Measurements from ENCODE around the gene PUSL1. TPM values are rescaled to one million over a fixed set of nuclear protein-coding genes. Genes with fewer than 3 reads are reported as not detected.
A peak's percentile ranks its signal among the peaks of the same experiment; 100 is the strongest.

PUSL1 gene
- total and polyA plus RNA-seq, 2 donors (not counting 3 experiments of a cell fraction or from before 2014, with no cell fraction given) = 18.8 to 27.3 TPM

- ChIA-PET POLR2A (interaction anchor here (0.7 kb wide), 1 partner anchor 11 kb away, joined by 3 read pairs; no protein-coding TSS in a partner anchor), CTCF (interaction anchor here (0.7 to 1.2 kb wide), 3 partner anchors 17 to 21 kb away, joined by 3 to 9 read pairs (median 3); partner anchors contain the start of gene AURKAIP1)
- Histone ChIP-seq H3K4me3 (replicated peaks in 1 of 3; ENCODE audit: insufficient read depth in 1 of 3, low read depth in 1 of 3, low read length in 3 of 3) (no peak overlapping the region), H3K4me1 (ENCODE audit: control insufficient read depth, extremely low read depth, insufficient read depth, low read length) (no peaks in the 10 kb centered on the region), H4K20me1 (replicated peaks; ENCODE audit: control insufficient read depth, extremely low read depth, insufficient read depth, low read length) (no peaks in the 10 kb centered on the region), H3K4me2 (ENCODE audit: insufficient read depth, low read length) (no peak overlapping the region), H3K27ac (ENCODE audit: insufficient read depth, low read depth, low read length) (no peak overlapping the region), H2AFZ (ENCODE audit: low read depth, low read length) (no peak overlapping the region), H3K79me2 (ENCODE audit: control insufficient read depth, insufficient read depth, low read length) (no peaks in the 10 kb centered on the region), H3K9ac (replicated peaks; ENCODE audit: extremely low read depth, insufficient read depth, low read length) (no peak overlapping the region), H3K9me1 (replicated peaks; ENCODE audit: control insufficient read depth, extremely low read depth, insufficient read depth, low read length) (no peaks in the 10 kb centered on the region), H3K27me3 (ENCODE audit: control insufficient read depth in 2 of 2, insufficient read depth in 2 of 2, low read length in 2 of 2) (peaks cover 11 to 23% of the 10 kb centered on the region in 2 experiments), H3K36me3 (ENCODE audit: control insufficient read depth in 2 of 2, extremely low read depth in 1 of 2, insufficient read depth in 2 of 2, low read length in 2 of 2) (no peaks in the 10 kb centered on the region), H3K9me3 (replicated peaks; ENCODE audit: control insufficient read depth, insufficient read depth, low read length) (no peaks in the 10 kb centered on the region)
- DNase-seq (ENCODE audit: low read depth, low spot score) (no peak), FAIRE-seq (no peak)
- no TSS peak for BruUV-seq (replicated peaks)
- dilution Hi-C loops (cut with MboI; ENCODE audit: extremely low pct_ligation_motif_present, low sequenced_read_pairs) (no loop called here), intact Hi-C loops (cut with micrococcal nuclease) (no loop called here)
- TF ChIP-seq POLR2AphosphoS5 (IDR thresholded peaks at IDR 0.05; ENCODE audit: insufficient read depth, low read depth, low read length) = no peak
- peak; percentile 94 for TF ChIP-seq EZH2 (IDR thresholded peaks at IDR 0.05; ENCODE audit: borderline replicate concordance, low read depth, low read length, severe bottlenecking)
Measured at GRCh38 chr1:1354271-1355247, 46.2 kb downstream of the PUSL1 start.

DNA sequence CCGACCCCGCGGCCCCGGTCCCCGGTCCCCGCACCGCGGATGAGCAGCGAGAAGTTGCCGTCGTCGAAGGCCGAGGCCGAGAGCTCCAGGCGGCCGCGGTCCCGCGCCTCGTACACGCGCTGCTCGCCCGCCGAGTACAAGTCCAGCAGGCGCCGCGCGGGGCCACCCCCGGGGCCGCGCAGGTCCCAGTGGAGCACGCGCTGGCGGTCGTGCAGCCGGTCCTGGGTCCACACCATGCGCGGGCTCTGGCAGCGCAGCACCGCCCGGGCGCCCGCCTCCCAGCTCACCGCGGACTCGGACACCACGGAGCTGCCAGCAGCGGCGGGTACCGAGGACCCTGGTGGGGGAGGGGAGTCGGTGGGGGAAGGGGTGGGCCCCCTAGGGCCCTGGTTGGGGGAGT, 47.0 kb downstream of the PUSL1 start:
- Histone ChIP-seq H3K27ac (ENCODE audit: insufficient read depth, low read depth, low read length) (no peak overlapping the region), H3K9me1 (replicated peaks; ENCODE audit: control insufficient read depth, extremely low read depth, insufficient read depth, low read length) (no peaks in the 10 kb centered on the region), H3K36me3 (ENCODE audit: control insufficient read depth in 2 of 2, extremely low read depth in 1 of 2, insufficient read depth in 2 of 2, low read length in 2 of 2) (no peaks in the 10 kb centered on the region), H4K20me1 (replicated peaks; ENCODE audit: control insufficient read depth, extremely low read depth, insufficient read depth, low read length) (no peaks in the 10 kb centered on the region), H3K4me3 (replicated peaks in 1 of 3; ENCODE audit: insufficient read depth in 1 of 3, low read depth in 1 of 3, low read length in 3 of 3) (no peak overlapping the region), H3K9ac (replicated peaks; ENCODE audit: extremely low read depth, insufficient read depth, low read length) (no peak overlapping the region), H3K4me1 (ENCODE audit: control insufficient read depth, extremely low read depth, insufficient read depth, low read length) (no peaks in the 10 kb centered on the region), H2AFZ (ENCODE audit: low read depth, low read length) (no peak overlapping the region), H3K9me3 (replicated peaks; ENCODE audit: control insufficient read depth, insufficient read depth, low read length) (no peaks in the 10 kb centered on the region), H3K27me3 (ENCODE audit: control insufficient read depth in 2 of 2, insufficient read depth in 2 of 2, low read length in 2 of 2) (peaks cover 11 to 23% of the 10 kb centered on the region in 2 experiments), H3K4me2 (ENCODE audit: insufficient read depth, low read length) (no peak overlapping the region), H3K79me2 (ENCODE audit: control insufficient read depth, insufficient read depth, low read length) (no peaks in the 10 kb centered on the region)
- DNase-seq (ENCODE audit: low read depth, low spot score) (no peak), FAIRE-seq (no peak)
- ChIA-PET CTCF (interaction anchor here (0.7 to 1.2 kb wide), 2 partner anchors 17 to 20 kb away, joined by 3 to 9 read pairs; partner anchors contain the start of gene AURKAIP1), POLR2A (interaction anchor here (0.6 to 0.7 kb wide), 2 partner anchors 10 to 13 kb away, joined by 3 to 7 read pairs; no protein-coding TSS in a partner anchor)
- TF ChIP-seq, protein P1, sequence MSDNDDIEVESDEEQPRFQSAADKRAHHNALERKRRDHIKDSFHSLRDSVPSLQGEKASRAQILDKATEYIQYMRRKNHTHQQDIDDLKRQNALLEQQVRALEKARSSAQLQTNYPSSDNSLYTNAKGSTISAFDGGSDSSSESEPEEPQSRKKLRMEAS (IDR thresholded peaks at IDR 0.05; ENCODE audit: insufficient read depth, insufficient read length) = no peak
- TF ChIP-seq MYC (IDR thresholded peaks at IDR 0.05; ENCODE audit: low read depth, low read length) = no peak
- TF ChIP-seq CTCF (IDR thresholded peaks at IDR 0.05; ENCODE audit: extremely low read depth in 1 of 2, insufficient read depth in 1 of 2, low read depth in 1 of 2, low read length in 2 of 2) = no peak
- peak; percentile 14 for TF ChIP-seq POLR2AphosphoS5 (IDR thresholded peaks at IDR 0.05; ENCODE audit: insufficient read depth, low read depth, low read length)
- intact Hi-C loops (cut with micrococcal nuclease) = no loop called here
- dilution Hi-C loops (cut with MboI; ENCODE audit: extremely low pct_ligation_motif_present, low sequenced_read_pairs) = no loop called here
- no TSS peak for BruUV-seq (replicated peaks)
